ENCODE measurements around the gene ADGRD1.

Gene ADGRD1

GRCh38 chr12:131025939-131026702 is 72.4 kb downstream of the ADGRD1 start:
- no peak for DNase-seq (ENCODE audit: low read depth)
- TF ChIP-seq CTCF (IDR thresholded peaks at IDR 0.05; ENCODE audit: low read length, missing control alignments) = no peak
- no peak overlapping the region for H3K4me3 ChIP-seq (replicated peaks; ENCODE audit: low read depth, low read length)

- H3K4me3 ChIP-seq (replicated peaks; ENCODE audit: low read depth, low read length) = no peak overlapping the region
- no peak for TF ChIP-seq CTCF (IDR thresholded peaks at IDR 0.05; ENCODE audit: low read length, missing control alignments)
- no peak for DNase-seq (ENCODE audit: low read depth)
These were observed 73.0 kb downstream of the ADGRD1 start for GRCh38 chr12:131026754-131027153.

GRCh38 chr12:131027264-131027663 is 73.6 kb downstream of the ADGRD1 start:
- TF ChIP-seq CTCF (IDR thresholded peaks at IDR 0.05; ENCODE audit: low read length, missing control alignments) = no peak
- H3K4me3 ChIP-seq (replicated peaks; ENCODE audit: low read depth, low read length) = no peak overlapping the region
- DNase-seq (ENCODE audit: low read depth) = no peak

GRCh38 chr12:131027876-131028586 is 74.3 kb downstream of the ADGRD1 start:
- TF ChIP-seq CTCF (IDR thresholded peaks at IDR 0.05; ENCODE audit: low read length, missing control alignments) = no peak
- DNase-seq (ENCODE audit: low read depth) = no peak
- no peak overlapping the region for H3K4me3 ChIP-seq (replicated peaks; ENCODE audit: low read depth, low read length)

GRCh38 chr12:131028587-131029338 is 75.1 kb downstream of the ADGRD1 start:
- no peak for TF ChIP-seq CTCF (IDR thresholded peaks at IDR 0.05; ENCODE audit: low read length, missing control alignments)
- DNase-seq (ENCODE audit: low read depth) = no peak
- H3K4me3 ChIP-seq (replicated peaks; ENCODE audit: low read depth, low read length) = no peak overlapping the region

GRCh38 chr12:131030472-131031328 is 77.0 kb downstream of the ADGRD1 start:
- no peak for TF ChIP-seq CTCF (IDR thresholded peaks at IDR 0.05; ENCODE audit: low read length, missing control alignments)
- H3K4me3 ChIP-seq (replicated peaks; ENCODE audit: low read depth, low read length) = no peak overlapping the region
- DNase-seq (ENCODE audit: low read depth) = no peak

Measured in fibroblast of pulmonary artery (primary cell).